HG03520 (cell line): ENCODE results near the gene GEMIN2.
"Not testable (repeated sequence)": the region's sequence is repeated elsewhere in the genome, so short reads cannot be mapped to it uniquely, and the experiment has no call there.

Experiments
- ATAC-seq: cut with Tn5 transposase; IDR thresholded peaks from one replicate; pipeline ENCODE4 v1.9.1; 2021; ENCODE audit warnings: mild to moderate bottlenecking, moderate library complexity; ENCODE audit not compliant: unreplicated experiment

The GEMIN2 gene

DNA sequence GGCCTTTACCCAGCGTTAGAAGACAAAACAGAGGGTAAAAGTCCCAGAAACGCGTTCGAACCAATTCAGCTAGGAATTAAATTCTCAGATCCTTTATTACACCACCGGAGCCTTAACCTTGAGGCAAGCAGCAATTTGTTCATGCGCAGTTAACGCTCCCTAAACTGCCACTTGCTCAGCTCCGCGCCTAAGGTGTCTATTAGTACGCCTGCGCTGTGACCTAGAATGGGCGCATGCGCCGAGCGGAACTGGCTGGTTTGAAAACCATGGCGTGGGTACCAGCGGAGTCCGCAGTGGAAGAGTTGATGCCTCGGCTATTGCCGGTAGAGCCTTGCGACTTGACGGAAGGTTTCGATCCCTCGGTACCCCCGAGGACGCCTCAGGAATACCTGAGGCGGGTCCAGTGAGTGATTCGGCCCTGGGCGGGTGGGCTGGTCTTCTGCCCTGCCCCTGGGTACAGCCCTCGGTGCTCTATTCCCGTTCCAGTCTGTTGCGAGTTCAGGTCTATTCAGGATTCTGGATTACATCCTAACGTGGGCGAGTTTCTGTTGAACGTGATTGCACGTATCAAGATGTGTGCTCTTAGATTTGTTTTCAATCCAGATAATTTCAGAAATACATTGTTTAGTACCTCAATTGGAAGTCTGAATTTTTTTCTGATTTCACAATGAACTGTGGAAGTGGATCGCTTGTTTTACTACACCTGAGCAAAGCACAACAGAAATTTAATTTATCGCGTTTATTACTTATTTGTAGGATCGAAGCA is at the start of gene GEMIN2:
GEMIN2 (plus strand) TSS at position 251 of the 766 bp plus-strand sequence; CDS start at position 267, 16 bp downstream.
- ATAC-seq, result peak; percentile 89

DNA sequence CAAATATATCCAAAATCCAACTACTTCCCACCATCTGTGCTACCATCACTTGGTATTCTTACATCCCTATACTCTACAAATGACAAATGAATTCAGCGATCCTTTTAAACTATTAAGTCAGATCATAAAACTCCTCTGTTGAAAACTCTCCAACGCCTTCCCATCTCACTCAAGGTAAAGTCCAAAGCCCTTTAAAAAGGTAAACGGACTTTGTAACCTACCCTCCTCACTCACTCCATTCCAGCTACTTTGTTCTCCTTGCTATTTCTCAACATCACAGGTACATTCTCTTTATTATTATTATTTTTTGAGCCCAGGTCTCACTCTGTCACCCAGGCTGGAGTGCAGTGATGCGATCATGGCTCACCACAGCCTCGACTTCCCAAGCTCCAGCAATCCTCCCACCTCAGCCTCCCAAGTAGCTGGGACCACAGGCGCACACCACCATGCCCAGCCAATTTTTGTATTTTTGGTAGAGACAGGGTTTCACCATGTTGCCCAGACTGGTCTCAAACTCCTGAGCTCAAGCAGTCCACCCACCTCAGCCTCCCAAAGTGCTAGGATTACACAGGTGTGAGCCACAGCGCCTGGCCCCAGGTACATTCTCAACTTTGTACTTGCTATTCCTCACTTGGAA is 44.8 kb upstream of the GEMIN2 start:
- not testable (repeated sequence) for ATAC-seq

- no peak for ATAC-seq
Observed at GRCh38 chr14:39069923-39070322, 44.2 kb upstream of the GEMIN2 start.

- ATAC-seq, result no peak
Observed at GRCh38 chr14:39071096-39071495, 43.0 kb upstream of the GEMIN2 start.

DNA sequence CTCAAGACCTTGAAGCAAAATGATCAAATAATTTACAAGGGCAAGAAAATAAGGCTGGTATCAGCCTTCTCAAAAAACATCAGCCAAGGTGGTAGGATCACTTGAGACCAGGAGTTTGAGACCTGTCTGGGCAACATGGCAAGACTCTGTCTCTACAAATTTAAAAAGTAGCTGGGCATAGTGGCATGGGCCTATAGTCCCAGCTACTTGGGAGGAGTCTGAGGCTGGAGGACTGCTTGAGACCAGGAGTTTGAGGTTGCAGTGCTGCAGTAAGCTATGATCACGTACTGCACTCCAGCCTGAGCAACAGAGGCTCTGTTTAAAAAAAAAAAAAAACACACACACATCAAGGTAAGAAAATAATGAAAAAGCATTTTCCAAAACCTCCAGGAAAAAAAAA is 33.2 kb upstream of the GEMIN2 start:
- no peak for ATAC-seq

DNA sequence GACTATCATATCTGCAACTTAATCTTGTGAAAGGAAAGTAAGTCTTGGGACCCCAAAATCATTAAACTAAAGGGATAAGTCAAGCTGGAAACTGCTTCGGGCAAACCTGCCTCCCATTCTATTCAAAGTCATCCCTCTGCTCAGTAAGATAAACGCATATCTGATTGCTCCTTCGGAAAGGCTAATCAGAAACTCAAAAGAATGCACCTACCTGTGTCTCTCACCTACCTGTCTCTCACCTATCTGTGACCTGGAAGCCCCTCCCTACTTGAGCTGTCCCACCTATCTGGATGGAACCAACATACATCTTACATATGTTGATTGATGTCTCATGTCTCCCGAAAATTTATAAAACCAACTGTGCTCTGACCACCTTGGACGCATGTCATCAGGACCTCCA is 31.0 kb upstream of the GEMIN2 start:
- no peak for ATAC-seq

DNA sequence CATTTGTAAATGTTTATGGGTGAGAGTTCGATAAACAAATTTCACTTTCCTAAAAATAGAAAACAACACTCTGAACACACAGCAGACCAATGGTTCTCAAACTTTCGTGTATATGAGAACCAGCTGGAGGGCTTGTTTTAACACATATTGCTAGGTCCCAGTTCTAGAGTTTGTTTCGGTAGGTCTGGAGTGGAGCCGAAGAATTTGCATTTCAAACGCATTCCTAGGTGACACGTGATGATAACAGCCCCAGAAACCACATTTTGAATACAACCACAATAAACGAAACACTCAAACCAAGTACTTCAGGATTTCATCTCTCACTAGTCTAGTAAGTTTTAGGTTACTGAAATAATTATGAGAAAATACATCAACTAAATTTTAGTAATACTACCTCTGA is 28.2 kb upstream of the GEMIN2 start:
- ATAC-seq, result no peak

DNA sequence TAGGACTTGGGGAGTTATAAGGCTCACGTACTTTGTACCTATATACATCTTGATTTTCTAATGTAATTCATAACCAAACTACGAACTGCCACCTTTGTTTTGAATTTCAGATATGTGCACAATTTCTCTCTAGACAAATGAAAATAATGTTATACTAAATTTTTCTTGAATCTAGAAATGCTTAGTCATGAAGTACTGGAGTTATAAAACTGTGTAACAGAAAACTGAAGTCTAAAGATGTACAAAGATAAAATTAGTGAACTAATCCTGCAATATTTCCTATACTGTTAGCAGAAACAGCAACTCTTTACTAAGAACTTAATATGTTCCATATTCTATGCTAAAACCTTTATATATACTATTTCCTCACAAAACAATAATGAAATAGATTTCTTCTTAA is 26.6 kb upstream of the GEMIN2 start:
- ATAC-seq, result no peak

- ATAC-seq, result no peak
Observed at GRCh38 chr14:39090548-39091111, 23.5 kb upstream of the GEMIN2 start.

GRCh38 chr14:39091716-39092115 is 22.4 kb upstream of the GEMIN2 start:
- no peak for ATAC-seq

DNA sequence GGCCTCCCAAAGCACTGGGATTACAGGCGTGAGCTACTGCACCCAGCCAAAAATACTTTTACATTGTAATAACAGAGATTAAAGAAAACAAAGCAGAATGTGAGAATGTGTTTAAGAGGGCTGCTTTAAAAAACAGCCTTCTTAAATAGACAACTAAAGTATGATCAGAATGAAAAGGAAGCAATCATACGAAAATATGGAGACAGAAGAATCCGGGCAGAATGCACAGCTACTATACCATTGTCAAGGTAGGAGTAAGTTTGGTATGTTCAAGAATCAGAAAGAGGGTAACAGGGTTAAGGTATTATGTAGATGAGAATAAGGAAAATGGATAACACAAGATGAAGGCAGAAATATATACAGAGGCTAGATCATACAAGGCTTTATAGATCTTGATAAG is 19.6 kb upstream of the GEMIN2 start:
- ATAC-seq, result no peak

- no peak for ATAC-seq
Observed at GRCh38 chr14:39097159-39097558, 17.0 kb upstream of the GEMIN2 start.

GRCh38 chr14:39099215-39099614 is 14.9 kb upstream of the GEMIN2 start:
- not testable (repeated sequence) for ATAC-seq

DNA sequence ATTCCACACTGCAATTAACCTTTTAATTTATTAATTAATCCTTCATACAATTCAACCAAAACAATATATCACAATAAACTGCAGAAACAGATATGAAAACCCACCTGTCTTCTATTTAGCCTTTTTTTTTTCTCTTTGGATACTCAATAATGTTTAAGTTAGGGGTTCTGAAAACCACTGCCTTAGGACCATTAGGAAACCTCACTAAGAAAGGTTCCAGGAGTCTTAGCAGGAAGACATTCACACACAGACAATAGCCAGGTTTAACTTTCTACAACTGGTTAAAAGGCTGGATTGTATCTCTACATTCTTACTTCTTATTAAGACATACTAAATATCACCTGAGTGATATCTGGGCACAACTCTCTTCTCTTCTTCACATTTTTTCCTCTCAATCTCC is 14.4 kb upstream of the GEMIN2 start:
- no peak for ATAC-seq

GRCh38 chr14:39102265-39102968 is 11.7 kb upstream of the GEMIN2 start:
- ATAC-seq, result peak; percentile 17

- ATAC-seq, result peak; percentile 90
Observed at GRCh38 chr14:39102969-39103957, 10.9 kb upstream of the GEMIN2 start, which contains the start of gene SEC23A. Gene SEC23A (minus strand): TSS chr14:39103235. CDS start chr14:39096118, 7,117 bp downstream.

DNA sequence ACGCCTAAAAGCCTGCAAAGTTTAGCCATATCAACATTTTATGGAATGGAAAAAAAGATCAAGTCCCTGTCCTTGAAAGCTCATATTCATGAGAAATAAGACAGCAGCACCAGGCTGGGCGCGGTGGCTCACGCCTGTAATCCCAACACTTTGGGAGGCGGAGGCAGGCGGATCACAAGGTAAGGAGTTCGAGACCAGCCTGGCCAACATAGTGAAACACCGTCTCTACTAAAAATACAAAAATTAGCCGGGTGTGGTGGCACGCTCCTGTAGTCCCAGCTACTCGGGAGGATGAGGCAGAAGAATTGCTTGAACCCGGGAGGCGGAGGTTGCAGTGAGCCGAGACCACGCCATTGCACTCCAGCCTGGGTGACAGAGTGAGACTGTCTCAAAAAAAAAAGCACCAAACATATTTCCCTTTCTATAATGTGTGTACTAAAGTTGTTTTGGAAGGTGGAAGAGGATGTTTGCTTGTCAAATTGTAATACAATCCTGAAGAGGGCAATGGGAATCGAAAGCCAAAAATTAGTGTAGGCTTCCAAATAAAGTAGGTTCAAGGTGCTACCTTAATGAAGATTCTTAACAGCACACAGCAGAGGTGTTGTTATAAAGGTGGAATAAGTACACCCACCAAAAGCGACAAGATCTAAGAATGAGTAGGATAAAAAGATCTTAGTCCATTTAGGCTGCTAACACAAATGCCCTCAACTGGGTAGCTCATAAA is 9.9 kb upstream of the GEMIN2 start:
- not testable (repeated sequence) for ATAC-seq

DNA sequence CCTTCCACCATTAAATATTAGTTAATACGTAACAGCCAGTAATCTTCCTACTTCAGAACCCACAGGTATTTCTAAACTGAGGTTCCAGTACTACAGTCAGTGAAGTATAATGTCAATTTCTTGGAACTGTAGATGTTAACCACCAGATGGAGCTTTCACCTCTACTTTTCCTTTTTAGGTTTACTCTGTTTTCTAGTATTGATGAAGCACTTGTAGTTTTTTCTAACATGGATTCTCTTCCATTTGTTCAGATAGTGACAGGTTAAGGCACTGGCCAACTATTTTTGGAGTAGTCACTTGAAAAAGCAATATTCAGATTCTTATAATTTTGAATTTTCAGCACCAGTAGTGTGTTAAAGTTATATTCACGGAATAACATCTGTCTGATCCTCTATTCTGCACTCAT is 6.5 kb upstream of the GEMIN2 start:
- peak; percentile 25 for ATAC-seq

DNA sequence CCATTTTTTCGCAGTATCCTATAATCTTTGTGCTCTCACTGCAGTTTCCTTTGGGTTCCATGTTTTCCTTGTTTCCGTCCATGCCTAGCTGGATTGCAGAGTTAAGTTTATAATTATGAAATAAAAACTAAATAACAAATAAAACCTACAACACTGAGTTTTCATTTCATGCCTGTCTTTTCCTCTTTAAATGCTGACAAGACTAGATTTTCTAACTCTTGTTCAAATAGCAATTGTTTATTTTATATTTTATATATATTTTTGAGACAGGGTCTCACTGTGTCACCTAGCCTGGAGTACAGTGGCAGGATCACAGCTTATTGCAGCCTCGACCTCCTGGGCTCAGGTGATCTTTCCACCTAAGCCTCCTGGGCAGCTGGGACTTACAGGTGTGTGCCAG is 5.3 kb upstream of the GEMIN2 start:
- no peak for ATAC-seq
